OCI-LY7 (cell line): ENCODE measurements around the gene DSG2. TPM values are rescaled to one million over a fixed set of nuclear protein-coding genes. Genes with fewer than 3 reads are reported as not detected.

Experiments
- BruUV-seq: library from RNA; stranded (reverse); fragments of 400-500 nt; replicated peaks from 2 replicates; lab custom pipeline; 2021; lab: Mats Ljungman, UMichigan
- CTCF ChIA-PET: fragments of 300-600 bp; sonication (Branson Sonifier 250); formaldehyde crosslinking; loops from one replicate; lab custom pipeline; 2022; ENCODE audit warnings: antibody characterized with exemption; ENCODE audit not compliant: unreplicated experiment; lab: Charles Lee
- POLR2A ChIA-PET: fragments of 300-600 bp; sonication (Branson Sonifier 250); formaldehyde crosslinking; loops from one replicate; lab custom pipeline; 2022; ENCODE audit warnings: antibody characterized with exemption; lab: Charles Lee
- DNase-seq: peaks from one replicate; pipeline ENCODE4 v3.0.0-alpha.2; 2015; ENCODE audit warnings: low spot score
- H2AFZ ChIP-seq: fragments of 200-600 bp; sonication (generic), shearing (Covaris generic); 2 replicates; pipeline ENCODE4 v1.6.1; 2014; ENCODE audit warnings: mild to moderate bottlenecking, antibody characterized with exemption, low read length, moderate library complexity
- H3K27ac ChIP-seq: fragments of 200-600 bp; sonication (generic); 2 replicates; pipeline ENCODE4 v1.5.1; 2014; ENCODE audit warnings: mixed run types, low read depth, mild to moderate bottlenecking, moderate library complexity, low read length, inconsistent platforms; ENCODE audit not compliant: poor library complexity, severe bottlenecking
- H3K36me3 ChIP-seq: fragments of 200-600 bp; sonication (generic); 2 replicates; pipeline ENCODE4 v1.6.1; 2014; ENCODE audit warnings: mild to moderate bottlenecking, antibody characterized with exemption, low read length, moderate library complexity, mixed read lengths; ENCODE audit not compliant: insufficient read depth
- H3K4me1 ChIP-seq: fragments of 200-600 bp; sonication (generic); 2 replicates; pipeline ENCODE4 v1.5.1; 2014; ENCODE audit warnings: mild to moderate bottlenecking, low read length; ENCODE audit not compliant: insufficient read depth, poor library complexity, severe bottlenecking
- H3K4me2 ChIP-seq: fragments of 200-600 bp; sonication (generic); 2 replicates; pipeline ENCODE4 v1.6.1; 2014; ENCODE audit warnings: mild to moderate bottlenecking, low read length
- H3K4me3 ChIP-seq: fragments of 200-600 bp; sonication (generic); 2 replicates; pipeline ENCODE4 v1.5.1; 2014; ENCODE audit warnings: mild to moderate bottlenecking, low read depth, low read length; ENCODE audit not compliant: poor library complexity, severe bottlenecking
- H3K79me2 ChIP-seq: fragments of 200-600 bp; sonication (generic); 2 replicates; pipeline ENCODE4 v1.6.1; 2016; ENCODE audit warnings: low read depth, mild to moderate bottlenecking, low read length, moderate library complexity, mixed read lengths; ENCODE audit not compliant: insufficient read depth
- H3K9me2 ChIP-seq: fragments of 200-600 bp; sonication (generic); 2 replicates; pipeline ENCODE4 v1.6.1; 2016; ENCODE audit warnings: mild to moderate bottlenecking, low read length, mixed read lengths; ENCODE audit not compliant: insufficient read depth
- H3K9me3 ChIP-seq: fragments of 200-600 bp; sonication (generic); 2 replicates; pipeline ENCODE4 v1.6.1; 2014; ENCODE audit warnings: mild to moderate bottlenecking, mixed run types, low read length, mixed read lengths
- H4K20me1 ChIP-seq: fragments of 200-600 bp; sonication (generic); 2 replicates; pipeline ENCODE4 v1.6.1; 2014; ENCODE audit warnings: mild to moderate bottlenecking, antibody characterized with exemption, low read length, moderate library complexity, mixed read lengths; ENCODE audit not compliant: insufficient read depth
- CTCF ChIP-seq: fragments of 200-600 bp; sonication (generic); conservative IDR thresholded peaks from 2 replicates; pipeline ENCODE4 v1.5.1; 2014; ENCODE audit warnings: mild to moderate bottlenecking, antibody characterized with exemption, low read length, moderate library complexity, mixed read lengths
- EZH2phosphoT487 ChIP-seq: fragments of 200-600 bp; sonication (generic); IDR thresholded peaks from 2 replicates; pipeline ENCODE4 v1.6.1; 2018; ENCODE audit warnings: low read depth, borderline replicate concordance, mild to moderate bottlenecking, mixed run types, antibody characterized with exemption, low read length, moderate library complexity, mixed read lengths
- intact Hi-C: fragments of 100-400 bp; cut with micrococcal nuclease; formaldehyde crosslinking; loops from one replicate; pipeline ENCODE4 v1.10.0; 2022; ENCODE audit not compliant: unreplicated experiment
- total RNA-seq, 2 experiments: library from RNA; depleted of rRNA in 1 of 2; stranded (reverse); fragments of >200 nt in 1 of 2; shearing (Covaris generic) in 1 of 2; gene quantifications; 2 replicates each; pipeline ENCODE4 v1.2.3, GENCODE V29; 2014 to 2022

Gene DSG2
- total RNA-seq, 2 experiments from 2014 or later = not detected

GRCh38 chr18:31579375-31579774, 81.4 kb downstream of the DSG2 start:
- H3K27ac ChIP-seq = peak overlapping the region; percentile 24
- no peaks in the 10 kb centered on the region for H4K20me1 ChIP-seq
- H3K9me2 ChIP-seq = no peaks in the 10 kb centered on the region
- H3K79me2 ChIP-seq = no peaks in the 10 kb centered on the region
- H3K4me2 ChIP-seq = no peak overlapping the region
- peaks cover 71% of the 10 kb centered on the region for H3K4me1 ChIP-seq
- no peak overlapping the region for H3K4me3 ChIP-seq
- TF ChIP-seq CTCF (no peak), EZH2phosphoT487 (no peak)
- no peak for DNase-seq
- intact Hi-C loops = loop anchor here (5.0 kb wide), 1 partner anchor 363 kb away; the partner anchor contains the start of gene TRAPPC8
- H2AFZ ChIP-seq = no peak overlapping the region
- ChIA-PET CTCF (no interaction called here), POLR2A (no interaction called here)
- H3K36me3 ChIP-seq = no peaks in the 10 kb centered on the region
- H3K9me3 ChIP-seq = peaks cover 6% of the 10 kb centered on the region; the same call in 1 of the 2 replicates
- no TSS peak for BruUV-seq

GRCh38 chr18:31581498-31582197, 83.7 kb downstream of the DSG2 start:
- DNase-seq = no peak
- H3K79me2 ChIP-seq = no peaks in the 10 kb centered on the region
- no peaks in the 10 kb centered on the region for H3K36me3 ChIP-seq
- TF ChIP-seq CTCF (no peak), EZH2phosphoT487 (no peak)
- H3K9me3 ChIP-seq = peaks cover 6% of the 10 kb centered on the region; the same call in 1 of the 2 replicates
- no peak overlapping the region for H3K27ac ChIP-seq
- ChIA-PET CTCF (no interaction called here), POLR2A (no interaction called here)
- intact Hi-C loops = no loop called here
- peaks cover 54% of the 10 kb centered on the region for H3K4me1 ChIP-seq
- H3K9me2 ChIP-seq = no peaks in the 10 kb centered on the region
- H2AFZ ChIP-seq = no peak overlapping the region
- no TSS peak for BruUV-seq
- H4K20me1 ChIP-seq = no peaks in the 10 kb centered on the region
- no peak overlapping the region for H3K4me2 ChIP-seq
- H3K4me3 ChIP-seq = no peak overlapping the region

- no peaks in the 10 kb centered on the region for H4K20me1 ChIP-seq
- no peaks in the 10 kb centered on the region for H3K36me3 ChIP-seq
- no peak overlapping the region for H3K4me2 ChIP-seq
- no TSS peak for BruUV-seq
- TF ChIP-seq EZH2phosphoT487 (no peak), CTCF (no peak)
- H3K79me2 ChIP-seq = no peaks in the 10 kb centered on the region
- ChIA-PET POLR2A (no interaction called here), CTCF (no interaction called here)
- H3K9me2 ChIP-seq = no peaks in the 10 kb centered on the region
- intact Hi-C loops = no loop called here
- no peak overlapping the region for H3K27ac ChIP-seq
- H3K4me1 ChIP-seq = peaks cover 39% of the 10 kb centered on the region
- H3K9me3 ChIP-seq = peaks cover 6% of the 10 kb centered on the region; the same call in 1 of the 2 replicates
- no peak overlapping the region; the same call in 1 of the 2 replicates for H2AFZ ChIP-seq
- DNase-seq = no peak
- H3K4me3 ChIP-seq = no peak overlapping the region
Observed at GRCh38 chr18:31583185-31583854, 85.3 kb downstream of the DSG2 start.
